HuH-7 (cell line): ENCODE results near the gene SLC4A8.

Experiments used
- DNase-seq: peaks from one replicate; pipeline ENCODE4 v3.0.0; 2011; ENCODE audit warnings: low spot score

SLC4A8 gene

GRCh38 chr12:51528852-51529650, 104.4 kb downstream of the SLC4A8 start:
- no peak for DNase-seq

GRCh38 chr12:51529651-51529970, 105.0 kb downstream of the SLC4A8 start:
- no peak for DNase-seq

DNA sequence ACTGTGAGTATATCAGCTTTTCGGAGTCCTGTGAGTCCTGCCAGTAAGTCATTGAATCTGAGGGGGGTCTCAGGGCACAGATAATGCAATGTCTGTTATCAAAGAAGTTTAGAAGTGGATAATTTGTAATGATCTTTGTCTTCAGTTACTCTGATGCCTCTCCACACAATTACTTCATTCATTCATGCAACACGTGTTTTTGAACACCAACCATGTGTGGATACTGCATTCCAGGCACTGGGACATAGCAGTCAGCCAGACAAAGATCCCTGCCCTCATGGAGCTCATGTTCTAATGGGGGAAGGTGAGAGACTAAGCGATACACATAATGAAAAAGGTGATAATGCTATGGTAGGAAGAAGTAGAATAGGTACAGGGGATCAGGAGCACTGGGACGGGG, 105.6 kb downstream of the SLC4A8 start:
- DNase-seq: no peak

GRCh38 chr12:51531284-51531977, 106.8 kb downstream of the SLC4A8 start:
- DNase-seq: no peak

DNA sequence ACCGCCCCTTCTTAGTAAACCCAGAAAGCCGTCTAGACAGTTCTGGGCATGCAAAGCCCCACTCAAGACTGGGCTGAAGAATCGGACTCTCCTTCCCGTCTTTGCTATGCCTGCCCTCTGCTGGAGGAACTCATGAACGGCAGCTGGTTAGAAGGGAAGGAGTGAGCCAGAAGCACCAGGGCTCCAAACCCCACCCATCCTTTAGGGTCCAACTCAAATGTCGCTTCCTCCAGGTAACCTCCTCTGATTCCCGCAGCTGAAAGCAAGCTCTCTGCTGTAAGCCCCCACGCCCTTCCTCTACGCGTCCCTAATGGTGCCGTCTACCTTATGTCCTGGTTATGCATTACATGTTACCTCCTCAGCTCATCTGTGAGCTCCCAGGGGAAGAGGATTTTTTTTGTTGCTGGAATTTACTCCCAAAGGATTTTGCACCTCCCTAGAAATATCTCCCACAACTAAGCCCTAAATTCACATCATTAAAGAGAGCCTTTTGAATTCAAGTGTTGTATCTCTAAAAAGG, 107.4 kb downstream of the SLC4A8 start:
- peak; percentile 73 for DNase-seq

DNA sequence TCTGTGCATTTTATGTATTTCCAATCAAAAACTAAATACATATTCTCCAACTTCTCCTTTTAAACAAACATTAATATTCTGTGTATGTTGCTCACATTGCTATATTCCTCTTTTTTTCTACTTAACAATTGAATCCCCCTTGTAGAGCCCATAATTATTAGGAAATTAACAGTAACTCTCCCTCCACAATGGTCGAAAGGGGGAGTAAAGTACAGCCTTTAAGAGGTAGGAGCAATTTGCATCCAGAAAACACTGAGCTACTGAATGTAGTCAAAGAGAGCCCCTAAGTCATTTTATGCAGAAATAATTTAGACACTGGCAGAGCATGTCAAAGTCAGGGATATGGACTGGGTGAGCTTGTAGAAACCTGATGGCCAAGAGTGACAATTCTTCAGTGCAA, 109.2 kb downstream of the SLC4A8 start:
- DNase-seq: no peak

- no peak for DNase-seq
These were observed 109.8 kb downstream of the SLC4A8 start for GRCh38 chr12:51534216-51535074.

GRCh38 chr12:51536159-51536558, 111.5 kb downstream of the SLC4A8 start:
- no peak for DNase-seq

- no peak for DNase-seq
These were observed 113.5 kb downstream of the SLC4A8 start for GRCh38 chr12:51538149-51538548.

DNA sequence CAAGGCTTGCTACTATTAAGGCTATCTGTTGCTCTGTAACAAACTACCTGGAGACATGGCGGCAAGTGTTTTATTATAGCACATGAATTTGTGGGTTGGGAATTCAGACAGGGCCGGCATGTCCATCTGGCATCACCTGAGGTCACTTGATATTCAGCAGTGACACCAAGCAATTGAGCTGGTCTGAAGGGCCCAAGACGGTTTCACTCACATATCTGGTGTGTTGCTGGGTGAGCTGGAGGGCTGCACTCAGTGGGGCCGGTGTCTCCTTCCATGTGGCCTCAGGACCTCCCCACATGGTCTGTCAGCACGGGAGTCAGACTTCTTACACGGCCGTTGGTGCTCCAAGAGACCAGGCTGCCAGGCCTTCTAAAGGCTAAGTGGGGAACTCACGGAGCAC, 114.0 kb downstream of the SLC4A8 start:
- no peak for DNase-seq

GRCh38 chr12:51540996-51541395, 116.4 kb downstream of the SLC4A8 start:
- no peak for DNase-seq

GRCh38 chr12:51546097-51546496, 121.5 kb downstream of the SLC4A8 start:
- DNase-seq: no peak

DNA sequence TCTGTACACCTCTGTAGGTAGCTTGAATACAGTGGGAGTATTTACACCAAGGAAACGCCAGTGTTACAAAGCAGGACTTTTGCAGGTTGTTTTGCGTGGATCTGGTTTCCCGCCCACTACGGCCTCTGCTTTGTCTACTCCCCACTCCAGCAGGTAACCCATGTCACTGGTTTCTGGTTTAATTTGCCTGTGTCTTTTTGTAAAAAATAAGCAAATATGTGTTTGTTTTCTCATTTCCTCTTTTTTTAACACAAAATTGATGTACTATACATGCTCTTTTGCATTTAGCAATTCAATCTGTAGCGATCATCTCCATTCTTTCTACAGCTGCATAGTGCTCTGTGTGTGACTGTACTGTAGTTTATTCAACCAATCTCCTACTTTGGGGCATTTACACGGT, 123.0 kb downstream of the SLC4A8 start:
- no peak for DNase-seq

DNA sequence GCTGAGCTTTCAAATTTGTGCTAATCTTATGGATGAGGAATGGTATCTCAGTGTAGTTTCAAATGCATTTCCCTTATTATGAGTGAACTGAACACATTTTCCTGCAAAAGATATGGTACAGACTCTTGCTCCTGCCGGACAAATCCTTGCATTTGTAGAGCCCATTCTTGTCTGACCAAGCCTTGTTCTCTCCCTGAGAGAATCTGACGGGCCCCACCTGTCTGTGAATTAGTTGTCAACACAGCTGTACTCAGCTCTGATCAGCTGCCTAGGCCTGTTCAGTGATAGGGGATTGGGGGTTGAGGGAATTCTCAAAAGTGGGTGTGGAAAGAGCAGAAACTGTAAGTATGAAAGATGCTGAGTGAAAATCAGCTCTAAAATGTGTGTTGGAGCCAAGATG, 123.6 kb downstream of the SLC4A8 start:
- DNase-seq: no peak

DNA sequence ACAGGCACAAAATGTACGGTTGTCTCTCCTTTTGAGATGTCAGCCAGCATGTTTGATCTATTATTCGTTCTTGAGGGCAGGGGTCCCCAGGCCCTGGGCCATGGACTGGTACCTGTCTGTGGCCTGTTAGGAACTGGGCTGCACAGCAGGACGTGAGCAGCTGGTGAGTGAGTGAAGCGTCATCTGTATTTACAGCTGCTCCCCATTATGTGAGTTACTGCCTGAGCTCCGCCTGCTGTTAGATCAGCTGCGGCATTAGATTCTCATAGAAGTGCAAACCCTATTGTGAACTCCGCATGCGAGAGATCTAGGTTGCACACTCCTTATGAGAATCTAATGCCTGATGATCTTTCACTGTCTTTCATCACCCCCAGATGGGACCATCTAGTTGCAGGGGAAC, 125.0 kb downstream of the SLC4A8 start:
- DNase-seq: no peak
